Fibroblast of skin of right biceps (primary cell): ENCODE data around the gene DRP2.
"Not testable (repeated sequence)": the region's sequence is repeated elsewhere in the genome, so short reads cannot be mapped to it uniquely, and the experiment has no call there.

Experiments used
- DNase-seq: peaks from one replicate; pipeline ENCODE4 v3.0.0-alpha.2; 2013

DRP2 gene, protein sequence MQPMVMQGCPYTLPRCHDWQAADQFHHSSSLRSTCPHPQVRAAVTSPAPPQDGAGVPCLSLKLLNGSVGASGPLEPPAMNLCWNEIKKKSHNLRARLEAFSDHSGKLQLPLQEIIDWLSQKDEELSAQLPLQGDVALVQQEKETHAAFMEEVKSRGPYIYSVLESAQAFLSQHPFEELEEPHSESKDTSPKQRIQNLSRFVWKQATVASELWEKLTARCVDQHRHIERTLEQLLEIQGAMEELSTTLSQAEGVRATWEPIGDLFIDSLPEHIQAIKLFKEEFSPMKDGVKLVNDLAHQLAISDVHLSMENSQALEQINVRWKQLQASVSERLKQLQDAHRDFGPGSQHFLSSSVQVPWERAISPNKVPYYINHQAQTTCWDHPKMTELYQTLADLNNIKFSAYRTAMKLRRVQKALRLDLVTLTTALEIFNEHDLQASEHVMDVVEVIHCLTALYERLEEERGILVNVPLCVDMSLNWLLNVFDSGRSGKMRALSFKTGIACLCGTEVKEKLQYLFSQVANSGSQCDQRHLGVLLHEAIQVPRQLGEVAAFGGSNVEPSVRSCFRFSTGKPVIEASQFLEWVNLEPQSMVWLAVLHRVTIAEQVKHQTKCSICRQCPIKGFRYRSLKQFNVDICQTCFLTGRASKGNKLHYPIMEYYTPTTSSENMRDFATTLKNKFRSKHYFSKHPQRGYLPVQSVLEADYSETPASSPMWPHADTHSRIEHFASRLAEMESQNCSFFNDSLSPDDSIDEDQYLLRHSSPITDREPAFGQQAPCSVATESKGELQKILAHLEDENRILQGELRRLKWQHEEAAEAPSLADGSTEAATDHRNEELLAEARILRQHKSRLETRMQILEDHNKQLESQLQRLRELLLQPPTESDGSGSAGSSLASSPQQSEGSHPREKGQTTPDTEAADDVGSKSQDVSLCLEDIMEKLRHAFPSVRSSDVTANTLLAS

DNA sequence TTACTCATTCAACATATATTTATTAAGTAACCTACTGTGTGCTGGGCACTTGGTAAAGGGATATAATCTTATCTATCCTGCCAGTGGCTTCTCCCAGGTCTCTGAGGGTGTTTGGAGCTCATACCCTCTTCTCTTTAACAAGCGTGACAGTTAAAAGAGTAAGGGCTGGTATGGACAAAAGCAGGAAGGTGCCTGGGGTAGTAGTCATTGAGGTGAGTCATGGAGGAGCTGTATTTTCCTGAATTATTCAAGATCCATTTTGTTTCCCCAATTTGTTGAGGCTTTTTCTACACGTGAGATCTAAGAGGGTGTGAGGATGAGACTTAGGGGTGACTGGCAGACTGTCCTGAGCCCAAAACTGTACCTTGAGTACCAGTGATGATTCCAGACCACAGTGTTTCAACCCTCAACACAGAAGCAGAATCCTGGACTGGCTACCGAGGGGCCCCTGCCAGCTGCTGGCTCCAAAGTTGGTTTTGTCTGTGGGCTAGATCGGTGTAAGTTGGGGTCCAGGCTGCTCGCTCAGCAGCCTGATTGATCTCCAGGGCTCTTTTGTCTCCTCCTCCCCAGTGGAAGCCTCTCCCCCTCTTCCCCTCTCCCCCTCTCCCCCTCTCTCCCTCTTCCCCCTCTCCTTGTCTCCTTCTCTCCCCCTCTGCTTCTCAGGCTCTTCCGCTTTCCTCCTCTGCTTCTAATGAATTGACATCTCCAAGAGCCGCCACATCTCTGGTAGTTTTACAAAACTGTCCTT, at the start of gene DRP2:
Gene DRP2 (plus strand): TSS at position 671 of the 748 bp plus-strand sequence. CDS start 11,862 bp downstream, outside the sequence.
- peak; percentile 57 for DNase-seq

DNA sequence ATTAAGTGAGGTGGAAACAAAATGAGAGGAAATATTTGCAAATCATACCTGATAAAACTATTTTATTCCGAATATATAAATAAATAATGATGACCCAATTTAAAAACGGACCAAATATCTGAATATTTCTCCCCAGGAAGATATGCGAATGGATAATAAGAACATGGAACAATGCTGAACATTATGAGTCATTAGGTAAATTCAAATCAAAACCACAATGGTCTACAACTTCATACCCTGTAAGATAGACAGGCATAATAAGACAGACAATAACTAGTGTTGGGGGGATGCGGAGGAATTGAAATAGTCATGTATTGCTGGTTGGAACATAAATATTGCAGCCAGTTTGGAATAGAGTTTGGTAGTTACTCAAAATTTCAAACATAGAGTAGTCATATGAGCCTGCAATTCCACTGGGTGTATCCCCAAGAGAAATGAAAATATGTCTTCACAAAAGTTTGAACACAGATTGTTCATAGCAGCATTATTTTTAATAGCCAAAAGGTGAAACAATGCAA, 47.6 kb upstream of the DRP2 start:
- DNase-seq, result no peak

DNA sequence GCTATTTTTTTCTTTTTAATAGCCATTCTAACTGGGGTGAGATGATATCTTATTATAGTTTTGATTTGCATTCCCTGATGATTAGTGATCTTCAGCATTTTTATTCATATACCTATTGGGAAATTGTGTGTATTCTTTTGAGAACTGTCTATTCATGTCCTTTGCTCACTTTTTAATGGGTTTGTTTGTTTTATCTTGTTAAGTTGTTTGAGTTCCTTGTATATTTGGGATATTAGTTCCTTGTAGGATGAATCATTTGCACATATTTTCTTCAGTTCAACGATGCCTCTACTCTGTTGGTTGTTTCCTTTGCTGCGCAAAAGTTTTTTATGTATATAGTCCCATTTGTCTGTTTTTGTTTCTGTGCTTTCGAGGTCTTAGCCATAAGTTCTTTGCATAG, 43.1 kb upstream of the DRP2 start:
- no peak for DNase-seq

DNA sequence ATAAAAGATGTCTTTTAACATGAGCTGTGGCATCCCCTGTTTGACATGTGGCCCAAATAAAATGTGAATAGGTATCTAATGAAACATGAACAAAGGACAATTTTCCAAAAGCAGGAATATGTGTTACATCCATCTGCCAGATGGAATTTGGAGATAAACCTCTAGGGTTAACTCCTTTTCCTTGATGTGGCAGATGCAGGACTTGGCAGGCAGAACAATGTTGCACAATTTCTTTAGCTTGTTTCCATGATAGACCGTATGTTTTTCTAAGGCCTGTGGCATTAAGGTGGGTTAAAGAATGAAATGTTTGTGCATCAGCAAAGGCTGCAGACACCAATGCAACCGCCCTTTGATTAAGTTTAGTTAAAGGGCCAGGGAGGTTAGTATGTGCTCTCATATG, 34.7 kb upstream of the DRP2 start:
- peak; percentile 22 for DNase-seq

DNA sequence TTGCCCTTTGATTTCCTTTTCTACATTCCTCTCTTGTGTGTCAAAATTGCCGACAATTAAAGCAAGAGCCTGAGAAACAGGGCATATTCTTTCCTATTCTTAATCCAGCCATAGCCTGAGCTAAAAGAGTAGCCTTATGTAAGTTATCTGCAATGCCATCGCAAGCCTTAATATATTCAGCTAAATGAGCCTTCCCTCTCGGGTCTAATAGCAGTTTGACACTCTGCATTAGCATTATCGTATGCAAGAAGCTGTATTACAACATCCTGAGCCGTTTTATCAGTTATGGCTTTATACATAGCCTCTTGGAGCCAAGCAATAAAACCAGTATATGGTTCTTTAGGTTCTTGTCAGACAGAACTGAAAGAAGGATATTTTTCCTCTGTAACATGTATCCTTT, 31.6 kb upstream of the DRP2 start:
- DNase-seq, result not testable (repeated sequence)

DNA sequence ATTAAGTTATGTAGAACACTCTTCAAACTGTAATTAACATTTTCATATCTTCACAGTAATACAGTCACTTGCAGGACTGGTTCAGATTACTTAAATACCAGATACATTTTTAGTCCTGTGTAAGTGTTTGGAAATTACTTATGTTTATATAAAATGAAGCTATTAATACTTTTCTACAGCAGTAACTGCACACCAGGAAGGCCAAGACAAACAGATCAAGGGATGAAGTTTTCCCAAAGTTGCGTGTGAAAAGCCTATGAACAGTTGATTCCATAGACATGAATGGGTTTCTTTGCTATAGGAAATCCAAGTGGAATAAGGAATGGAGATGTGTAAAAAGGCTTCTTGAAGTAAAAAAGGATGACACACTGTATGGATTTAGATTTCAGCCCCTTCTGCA, 28.9 kb upstream of the DRP2 start:
- no peak for DNase-seq

DNA sequence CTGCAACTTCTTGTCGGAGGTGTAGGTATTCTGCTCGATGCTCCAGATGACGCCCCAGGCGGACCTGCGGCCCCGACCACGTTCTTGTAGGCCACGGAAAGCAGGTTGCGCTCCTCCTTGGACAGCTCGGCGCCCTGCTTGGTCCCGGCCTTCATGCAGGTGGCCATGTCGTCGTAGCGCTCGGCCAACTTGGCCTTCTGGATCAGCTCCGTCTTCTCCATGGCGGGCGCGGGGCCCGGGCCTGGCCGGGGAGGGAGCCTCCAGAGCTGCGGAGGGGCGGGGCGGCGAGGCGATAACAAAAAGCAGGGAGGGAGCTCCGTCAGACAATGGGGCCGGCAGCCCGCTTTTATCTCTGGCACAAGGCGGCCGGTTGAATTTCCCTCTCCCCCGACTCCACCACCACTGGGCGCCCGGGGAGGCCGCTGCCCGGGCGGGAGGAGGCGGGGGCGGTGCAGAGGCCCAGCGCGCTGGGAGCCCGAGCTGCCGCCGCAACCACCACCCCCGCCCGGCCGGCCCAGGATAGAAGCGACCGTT, 28.3 kb upstream of the DRP2 start:
- DNase-seq, result peak; percentile 14

DNA sequence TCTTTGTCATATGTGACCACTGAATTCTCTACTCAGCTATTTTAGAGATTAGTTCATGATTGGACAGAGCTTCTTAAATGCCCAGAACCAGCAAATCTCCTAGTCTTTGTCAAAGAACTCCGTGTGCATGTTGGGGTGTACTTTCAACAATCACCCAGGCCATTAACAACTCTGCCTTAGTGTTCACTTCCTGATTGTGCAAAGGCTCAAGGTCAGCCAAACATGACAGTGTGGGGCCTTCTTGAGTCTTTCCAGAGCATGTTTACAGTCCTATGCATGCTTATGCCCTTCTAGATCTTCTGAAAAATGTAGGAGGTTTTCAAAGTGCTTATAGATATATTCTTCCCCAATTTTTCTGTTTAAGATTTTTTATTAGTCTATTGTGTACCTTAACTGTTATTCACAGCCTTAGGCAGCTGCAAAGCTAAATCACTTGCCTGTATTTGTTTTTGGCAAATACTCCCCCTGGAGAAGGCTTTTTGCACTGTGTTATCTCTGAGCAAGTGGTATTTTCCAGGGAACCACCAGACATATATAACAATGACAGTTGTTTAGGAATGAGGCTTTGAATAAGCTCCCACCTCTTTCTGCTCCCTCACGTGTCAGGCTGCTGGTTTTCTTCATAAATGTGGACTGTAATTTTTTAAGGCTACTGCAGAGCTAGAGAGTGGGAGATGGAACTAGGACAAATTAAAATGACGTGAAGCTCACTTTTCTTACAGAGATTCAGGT, 24.0 kb upstream of the DRP2 start:
- DNase-seq, result no peak

DNA sequence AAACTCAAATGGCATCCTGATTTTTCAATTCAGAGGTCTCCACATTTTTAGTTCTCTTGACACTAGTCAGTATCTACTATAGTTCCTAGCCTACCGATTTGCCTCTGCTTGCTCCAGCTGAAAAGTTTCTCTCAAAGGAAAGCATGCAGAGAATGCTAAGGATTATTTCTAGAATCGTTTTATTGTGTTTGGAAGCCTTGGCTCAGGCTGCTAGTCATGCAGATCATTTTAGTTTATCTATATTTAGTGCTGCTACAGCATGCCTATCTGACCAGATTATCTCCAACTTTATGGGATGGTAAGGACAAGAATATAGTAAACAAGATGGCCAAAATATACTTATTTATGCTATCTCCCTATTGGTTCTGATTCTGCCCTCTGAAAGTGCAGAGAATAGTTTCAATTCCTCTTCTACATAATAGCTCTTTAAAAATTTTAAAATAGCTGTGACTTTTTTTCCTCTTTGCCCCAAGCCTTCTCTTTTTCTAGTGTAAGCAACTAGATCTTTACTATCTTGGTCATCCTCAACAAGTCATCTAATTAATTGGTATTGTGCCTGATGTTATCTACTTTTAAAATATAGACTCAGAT, 15.7 kb upstream of the DRP2 start:
- no peak for DNase-seq

DNA sequence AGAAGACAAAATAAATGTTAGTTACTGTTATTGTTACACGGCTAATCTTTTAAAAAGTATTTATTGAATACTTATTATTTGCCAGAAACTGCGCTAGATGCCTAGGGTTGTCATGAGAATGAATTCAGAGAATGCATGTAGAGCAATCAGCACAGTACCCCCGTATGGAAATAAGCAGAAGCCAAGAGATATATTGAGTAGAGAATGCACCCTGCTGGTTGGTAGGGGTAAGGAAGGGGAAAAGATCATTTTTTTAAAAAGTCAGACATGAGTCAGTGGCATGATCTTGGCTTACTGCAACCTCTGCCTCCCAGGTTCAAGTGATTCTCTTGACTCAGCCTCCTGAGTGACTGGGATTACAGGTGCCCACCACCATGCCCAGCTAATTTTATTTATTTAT, 13.1 kb upstream of the DRP2 start:
- DNase-seq, result peak; percentile 55

DNA sequence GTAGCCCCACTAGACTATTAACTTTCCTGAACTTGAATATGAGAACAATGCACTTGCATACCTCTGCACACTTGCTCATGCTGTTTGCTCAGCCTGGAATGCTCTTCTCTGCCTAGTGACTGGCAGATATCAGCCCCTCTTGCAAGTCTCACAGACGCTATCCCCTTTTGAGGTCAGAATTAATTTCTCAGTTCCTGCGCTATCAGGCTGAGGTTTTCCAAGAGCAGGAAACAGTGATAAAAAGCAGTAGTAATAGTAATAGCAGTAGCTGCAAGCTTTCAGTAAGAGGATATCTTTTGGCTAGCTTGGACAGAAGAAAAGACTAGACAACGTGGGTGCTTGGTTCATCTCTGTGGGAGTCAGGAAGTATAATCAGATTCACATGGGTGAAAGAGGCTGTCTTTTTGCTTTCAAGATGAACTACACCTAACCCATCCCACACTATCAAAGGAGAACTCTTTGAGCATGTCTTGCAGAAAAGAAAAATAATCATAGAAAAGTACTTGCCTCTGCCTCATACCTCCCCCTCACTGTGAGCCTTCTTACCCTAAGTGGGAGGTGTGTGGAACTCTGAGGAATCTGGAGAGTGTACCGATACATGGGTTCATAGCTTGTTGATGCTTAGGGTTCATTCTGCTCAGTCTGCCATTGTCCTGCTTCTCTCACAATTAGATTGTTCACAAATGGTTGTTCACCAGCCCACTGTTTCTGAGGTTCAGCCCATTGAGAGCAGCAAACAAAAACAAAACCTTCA, 11.3 kb upstream of the DRP2 start:
- peak; percentile 66 for DNase-seq

DNA sequence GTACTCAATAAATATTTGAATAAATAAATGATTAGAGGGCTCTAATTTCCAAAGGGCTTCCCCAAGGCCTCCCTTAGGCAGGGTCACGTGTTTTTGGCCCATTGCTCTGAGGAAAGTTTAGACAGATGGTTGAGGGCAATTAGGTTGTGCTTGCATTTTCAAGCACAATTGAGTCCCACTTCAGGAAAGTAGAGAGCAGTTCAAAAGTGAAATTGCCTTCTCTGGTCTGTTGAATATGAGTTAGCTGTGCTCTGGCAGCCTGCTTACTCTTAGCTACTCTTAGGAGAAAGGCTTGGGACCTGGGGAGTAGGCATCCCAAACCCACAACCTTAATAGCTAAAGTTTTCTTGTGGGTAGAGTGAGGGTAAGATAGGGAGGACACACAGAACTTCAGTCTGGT, 9.0 kb upstream of the DRP2 start:
- DNase-seq, result no peak

DNA sequence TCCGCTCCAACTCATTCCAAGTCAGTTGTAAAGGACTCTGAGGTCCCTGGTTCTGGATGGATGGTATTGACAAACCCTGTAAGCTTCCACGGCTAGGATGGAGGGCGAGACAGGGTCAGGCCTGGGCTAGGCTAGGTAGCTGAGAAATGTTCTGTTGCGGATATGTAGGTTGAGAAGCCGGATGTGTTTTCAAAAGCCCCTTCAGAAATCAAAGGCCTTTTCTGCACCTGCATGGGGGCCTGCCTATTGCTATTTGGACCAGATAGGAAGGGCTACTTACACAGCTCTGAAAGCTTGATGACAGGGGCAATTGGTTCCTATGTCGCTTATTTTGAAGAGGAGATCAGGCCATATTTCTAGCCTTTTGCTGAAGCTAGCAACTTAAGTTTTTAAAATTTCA, 1.9 kb upstream of the DRP2 start:
- DNase-seq, result no peak

DNA sequence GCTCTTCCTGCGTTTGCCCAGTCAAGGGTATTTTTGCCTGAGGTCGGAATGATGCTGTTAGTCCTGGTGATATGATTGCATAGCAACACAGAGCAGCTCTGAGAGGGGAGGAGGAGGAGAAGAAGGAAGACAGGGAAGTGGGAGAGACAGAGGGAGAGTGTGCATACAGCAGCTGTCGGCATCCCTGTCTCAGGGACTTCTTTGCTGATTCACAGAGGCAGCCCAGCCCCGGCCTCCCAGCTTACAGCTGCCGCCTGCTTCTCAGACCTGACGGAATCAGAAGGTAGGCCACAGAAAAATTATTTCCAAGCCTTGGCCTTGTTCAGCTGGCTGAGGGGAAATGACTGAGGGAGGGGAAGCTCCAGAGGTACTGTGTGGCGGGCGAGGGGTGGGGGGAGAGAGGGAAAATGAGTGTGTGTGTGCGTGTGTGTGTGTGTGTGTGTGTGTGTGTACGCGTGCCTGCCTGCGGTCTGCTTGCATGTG, 319 bp downstream of the DRP2 start:
- DNase-seq, result peak; percentile 70

DNA sequence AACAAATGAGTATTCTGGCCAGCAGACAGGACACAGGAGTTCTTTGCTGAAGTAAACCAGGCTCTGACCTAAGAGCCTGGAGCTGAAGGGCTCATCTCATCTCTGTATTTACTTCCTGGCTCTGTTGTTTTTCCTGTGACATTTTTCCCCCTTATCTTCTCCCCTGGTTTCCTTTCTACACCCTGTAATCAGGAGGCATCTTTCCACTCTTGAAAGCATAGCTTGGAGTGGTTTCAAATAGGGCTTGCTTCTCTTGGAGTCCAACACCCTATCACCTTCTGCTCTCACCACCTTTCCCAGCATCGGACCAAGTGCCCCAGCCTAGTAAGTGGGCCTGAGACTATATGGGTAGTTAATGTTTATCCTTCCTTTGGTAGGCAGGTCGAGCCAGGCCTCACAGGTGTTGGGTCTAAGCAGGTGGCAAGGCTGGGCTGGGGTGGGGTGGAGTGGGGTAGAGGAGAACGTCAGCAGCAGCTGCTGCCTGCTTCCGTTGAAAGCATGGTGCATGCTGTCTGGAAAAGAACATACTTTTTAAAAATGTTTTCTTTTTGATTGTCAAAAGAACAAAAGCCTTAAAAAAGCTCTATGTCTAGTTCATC, 1.2 kb downstream of the DRP2 start:
- no peak for DNase-seq

DNA sequence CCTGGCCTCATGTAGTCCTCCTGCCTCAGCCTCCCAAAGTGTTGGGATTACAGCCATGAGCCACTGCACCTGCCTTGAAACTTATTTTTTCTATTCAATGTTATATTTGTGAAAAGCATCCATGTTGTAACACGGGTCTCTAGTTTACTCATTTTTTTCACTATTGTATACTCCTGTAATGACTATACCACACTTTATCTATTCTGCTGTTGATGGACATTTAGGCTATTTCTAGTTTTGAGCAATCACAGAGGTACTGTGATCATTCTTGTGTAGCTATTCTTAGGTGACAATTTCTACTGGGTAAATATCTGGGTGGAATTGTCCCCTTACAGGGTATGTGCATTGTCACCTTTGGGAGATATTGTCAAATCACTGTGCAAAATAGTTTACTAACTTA, 3.6 kb downstream of the DRP2 start:
- no peak for DNase-seq

DNA sequence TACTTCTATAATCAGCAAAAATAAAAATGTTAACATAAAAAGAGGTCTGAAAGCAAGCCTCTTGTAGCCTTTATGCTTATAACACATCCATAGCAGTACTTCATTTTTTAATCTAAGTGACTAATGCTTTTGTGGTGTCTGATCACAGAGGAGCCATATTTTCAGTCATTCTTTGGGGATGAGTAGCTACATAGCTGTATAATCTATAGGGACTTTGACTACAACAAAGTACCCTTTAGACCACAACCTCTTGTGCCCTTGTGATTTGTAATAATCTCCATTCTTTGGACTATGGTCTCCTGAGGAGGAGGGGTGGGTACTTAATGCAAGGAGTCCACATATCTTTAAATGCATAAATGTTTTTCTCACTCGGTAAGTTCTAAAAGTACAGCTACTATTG, 9.6 kb downstream of the DRP2 start:
- peak; percentile 86 for DNase-seq

DNA sequence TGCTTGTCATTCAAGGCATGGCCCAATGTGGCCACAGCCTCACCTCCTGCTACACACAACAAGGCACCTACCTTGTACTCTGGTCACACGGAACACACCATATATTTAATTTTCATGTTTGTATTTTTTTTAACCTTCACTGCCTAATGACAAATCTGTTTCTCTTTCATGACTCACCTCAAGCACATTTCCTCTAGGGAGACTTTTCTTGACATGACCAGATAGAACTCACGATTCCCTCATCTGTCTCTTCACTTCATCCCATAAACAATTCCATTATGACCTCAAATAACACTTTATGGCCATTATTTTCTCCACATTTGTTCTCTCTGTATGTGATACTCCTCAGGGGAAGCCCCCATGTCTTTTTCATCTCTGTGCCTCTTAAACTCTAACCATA, 11.1 kb downstream of the DRP2 start:
- DNase-seq, result peak; percentile 64

DNA sequence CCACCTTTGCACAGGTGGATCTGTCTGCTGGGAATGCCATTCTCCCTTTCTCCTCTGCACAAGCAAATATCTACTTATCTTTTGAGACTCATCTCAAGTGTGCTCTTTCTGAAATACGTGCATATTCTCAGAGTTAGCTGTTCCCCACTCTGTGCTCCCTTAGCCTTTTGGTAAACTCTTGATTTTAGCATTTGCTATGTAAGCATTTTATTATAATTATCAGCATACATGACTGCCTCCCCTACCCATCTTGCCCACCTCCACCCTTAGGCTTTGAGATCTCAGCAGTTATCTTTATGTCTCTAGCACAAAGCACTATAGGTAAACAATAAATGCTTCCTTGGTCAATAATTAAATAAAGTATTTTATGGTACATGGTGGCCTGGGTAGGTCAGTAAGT, 11.5 kb downstream of the DRP2 start:
- DNase-seq, result no peak

DNA sequence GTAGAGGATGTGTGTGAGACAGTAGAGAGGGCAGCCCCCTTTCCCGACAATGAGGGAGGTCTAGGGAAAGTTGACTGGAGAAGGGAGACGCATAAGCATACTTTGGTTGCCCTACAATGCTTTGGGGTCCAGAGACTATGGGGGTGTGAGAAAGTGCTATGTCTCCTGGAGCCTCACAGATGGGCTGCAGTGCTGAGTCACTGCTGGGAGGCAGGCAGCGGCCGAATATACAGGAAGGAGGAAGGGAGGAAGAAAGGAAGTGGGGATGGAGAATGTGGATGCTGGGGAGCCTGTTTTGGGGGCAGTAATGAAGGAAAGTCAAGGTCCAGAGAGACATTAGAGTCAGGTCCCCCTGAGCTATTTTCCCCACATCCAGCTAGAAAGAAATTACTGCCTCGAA, 12.7 kb downstream of the DRP2 start:
- DNase-seq, result peak; percentile 31
